Sigmoid colon (tissue), 7 donors: ENCODE measurements around the gene TOGARAM1. TPM values are rescaled to one million over a fixed set of nuclear protein-coding genes. Genes with fewer than 3 reads are reported as not detected.

Experiments
- DNase-seq: peaks from one replicate; pipeline ENCODE4 v3.0.0-alpha.2; 2019
- H3K27ac ChIP-seq, 4 donors: fragments of 200-600 bp; sonication (generic); one replicate each; pipeline ENCODE4 v1.5.1; 2016 to 2019; ENCODE audit warnings: mild to moderate bottlenecking in 1 of 4
- H3K27me3 ChIP-seq, 3 donors: fragments of 200-600 bp; sonication (generic); one replicate each; pipeline ENCODE4 v1.5.1; 2019; ENCODE audit warnings: mild to moderate bottlenecking in 1 of 3
- H3K36me3 ChIP-seq, 4 donors: fragments of 200-600 bp; sonication (generic); one replicate each; pipeline ENCODE4 v1.5.1; 2016 to 2019
- H3K4me1 ChIP-seq, 4 donors: fragments of 200-600 bp; sonication (generic); one replicate each; pipeline ENCODE4 v1.5.1; 2017 to 2019
- H3K4me3 ChIP-seq, 4 donors: fragments of 200-600 bp; sonication (generic); one replicate each; pipeline ENCODE4 v1.5.1; 2017 to 2019; ENCODE audit warnings: mild to moderate bottlenecking in 2 of 4, moderate library complexity in 1 of 4
- H3K9me3 ChIP-seq, 4 donors: fragments of 200-600 bp in 3 of 4; sonication (generic) in 3 of 4; one replicate each; pipeline versions ENCODE4 v1.5.1 to v1.6.1; 2013 to 2019
- CTCF ChIP-seq, 4 experiments: fragments of 450-650 bp in 3 of 4; fragments of 200-600 bp in 1 of 4; IDR thresholded peaks; one replicate each; pipeline ENCODE4 v1.5.1; 2016 to 2019; ENCODE audit warnings: antibody characterized with exemption in 4 of 4, mild to moderate bottlenecking in 3 of 4, moderate library complexity in 2 of 4
- EP300 ChIP-seq, 4 donors: sonication (generic); formaldehyde crosslinking; IDR thresholded peaks; one replicate each; pipeline ENCODE4 v1.6.1; 2017; ENCODE audit warnings: antibody characterized with exemption in 4 of 4
- POLR2A ChIP-seq, 2 donors: fragments of 450-650 bp; IDR thresholded peaks; one replicate each; pipeline ENCODE4 v1.6.1; 2016; ENCODE audit warnings: antibody characterized with exemption in 2 of 2, mild to moderate bottlenecking in 2 of 2, moderate library complexity in 2 of 2
- POLR2AphosphoS5 ChIP-seq, 4 donors: sonication (generic); formaldehyde crosslinking; IDR thresholded peaks; one replicate each; pipeline ENCODE4 v1.6.1; 2017; ENCODE audit warnings: antibody characterized with exemption in 4 of 4
- WGBS, 2 donors: extraction: QIAGEN DNeasy Blood & Tissue Kit; methylation state at CpG; one replicate each; pipeline ENCODE4 v1.1.7; 2013; 5-methylcytosine and 5-hydroxymethylcytosine counted together
- intact Hi-C: fragments of 100-400 bp; cut with DNase I; formaldehyde crosslinking; loops from one replicate; pipeline ENCODE4 v1.15.1; 2023
- polyA plus RNA-seq, 3 donors: library from polyadenylated mRNA; stranded (reverse); fragments of 200-250 nt; gene quantifications; one replicate each; pipeline ENCODE4 v1.2.3, GENCODE V29; 2013
- total RNA-seq, 4 donors: library from RNA; depleted of rRNA; stranded (reverse); fragments of >200 nt; gene quantifications; one replicate each; pipeline ENCODE4 v1.1.0, GENCODE V29; 2016
- donor health status: healthy with polysubstance abuse.
- donor health status: Bipolar disorder and iron deficiency.
- donor health status: healthy.

TOGARAM1 gene
- total and polyA plus RNA-seq, 7 donors: 2.8 to 27.1 (median 14.3) TPM

GRCh38 chr14:45095143-45095542 lies 133.2 kb downstream of the TOGARAM1 start:
- peaks cover 7 to 54% (median 16%) of the 10 kb centered on the region in 4 donors for H3K36me3 ChIP-seq
- 90 to 96% methylated on average over 4 of the region's 4 CpGs for WGBS, 2 donors
- no peak for DNase-seq
- intact Hi-C loops: no loop called here
- TF ChIP-seq CTCF (IDR thresholded peaks at IDR 0.05) (no peak), EP300 (IDR thresholded peaks at IDR 0.05) (no peak), POLR2A (IDR thresholded peaks at IDR 0.05) (no peak), POLR2AphosphoS5 (IDR thresholded peaks at IDR 0.05) (no peak)
- H3K4me3 ChIP-seq: no peak overlapping the region
- H3K27ac ChIP-seq: no peak overlapping the region
- no peaks in the 10 kb centered on the region for H3K9me3 ChIP-seq
- peaks cover 0 to 9% (median 2%) of the 10 kb centered on the region in 4 donors for H3K4me1 ChIP-seq
- no peaks in the 10 kb centered on the region for H3K27me3 ChIP-seq

GRCh38 chr14:45096218-45096617 lies 134.2 kb downstream of the TOGARAM1 start:
- intact Hi-C loops: no loop called here
- no peak for DNase-seq
- Histone ChIP-seq H3K27ac (no peak overlapping the region), H3K4me3 (no peak overlapping the region), H3K36me3 (peaks cover 9 to 65% (median 16%) of the 10 kb centered on the region in 4 donors), H3K9me3 (no peaks in the 10 kb centered on the region), H3K4me1 (peaks cover 0 to 8% (median 0%) of the 10 kb centered on the region in 4 donors), H3K27me3 (no peaks in the 10 kb centered on the region)
- TF ChIP-seq POLR2AphosphoS5 (IDR thresholded peaks at IDR 0.05) (no peak), POLR2A (IDR thresholded peaks at IDR 0.05) (no peak), EP300 (IDR thresholded peaks at IDR 0.05) (no peak), CTCF (IDR thresholded peaks at IDR 0.05) (no peak)
- WGBS, 2 donors: 96 to 98% methylated on average over 4 of the region's 4 CpGs

DNA sequence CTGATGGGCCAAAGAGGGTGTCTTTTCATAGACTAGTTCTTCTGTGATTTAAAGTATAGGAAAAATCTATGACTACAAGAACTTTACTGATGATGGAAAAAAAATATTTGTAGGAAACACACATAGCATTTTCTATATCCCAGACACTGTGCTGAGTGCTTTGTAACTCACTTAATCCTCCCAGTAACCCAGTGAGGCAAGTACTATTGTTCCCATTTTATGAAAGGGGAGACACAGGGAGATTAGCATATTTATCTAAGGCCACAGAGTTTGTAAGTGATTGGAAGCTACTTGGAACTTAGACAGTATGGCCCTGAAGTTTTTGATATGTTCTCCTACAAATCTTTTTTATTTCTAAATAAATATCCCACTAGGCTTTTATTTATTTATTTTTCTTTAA lies 141.8 kb downstream of the TOGARAM1 start:
- Histone ChIP-seq H3K4me1 (no peaks in the 10 kb centered on the region), H3K36me3 (peaks cover 14 to 100% (median 20%) of the 10 kb centered on the region in 4 donors), H3K4me3 (no peak overlapping the region), H3K9me3 (no peaks in the 10 kb centered on the region), H3K27ac (no peak overlapping the region), H3K27me3 (no peaks in the 10 kb centered on the region)
- intact Hi-C loops: no loop called here
- TF ChIP-seq POLR2A (IDR thresholded peaks at IDR 0.05) (no peak), CTCF (IDR thresholded peaks at IDR 0.05) (no peak), EP300 (IDR thresholded peaks at IDR 0.05) (no peak), POLR2AphosphoS5 (IDR thresholded peaks at IDR 0.05) (no peak)
- no peak for DNase-seq

DNA sequence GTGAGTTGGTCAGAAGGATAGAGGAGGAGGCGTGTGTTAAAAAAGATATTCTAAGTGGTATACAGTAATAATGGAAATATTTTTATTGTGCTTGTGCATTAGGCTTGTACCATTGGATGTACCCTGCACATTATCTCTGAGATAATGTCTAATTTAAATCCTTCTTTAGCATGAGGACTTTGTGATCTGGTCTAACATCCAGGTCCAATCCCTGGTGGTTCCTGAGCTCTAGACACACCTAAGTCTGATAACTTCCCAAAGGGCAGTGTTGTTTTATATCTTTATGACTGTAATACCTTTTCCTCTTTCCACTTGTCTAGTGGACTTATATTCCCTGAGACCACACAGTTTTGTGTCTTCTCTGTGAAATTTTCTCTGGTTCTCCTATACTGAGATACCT lies 142.6 kb downstream of the TOGARAM1 start:
- 46 to 80% methylated on average over 1 of the region's 1 CpG for WGBS, 2 donors
- intact Hi-C loops: no loop called here

More for the DNA sequence above, 142.6 kb downstream of the TOGARAM1 start:
- Histone ChIP-seq H3K27ac (no peak overlapping the region), H3K36me3 (peaks cover 13 to 100% (median 22%) of the 10 kb centered on the region in 4 donors), H3K27me3 (no peaks in the 10 kb centered on the region), H3K9me3 (no peaks in the 10 kb centered on the region), H3K4me3 (no peak overlapping the region), H3K4me1 (no peaks in the 10 kb centered on the region)
- TF ChIP-seq EP300 (IDR thresholded peaks at IDR 0.05) (no peak), POLR2AphosphoS5 (IDR thresholded peaks at IDR 0.05) (no peak), CTCF (IDR thresholded peaks at IDR 0.05) (no peak), POLR2A (IDR thresholded peaks at IDR 0.05) (no peak)
- DNase-seq: no peak
